ENCODE measurements around the gene AIF1. TPM values are rescaled to one million over a fixed set of nuclear protein-coding genes. Genes with fewer than 3 reads are reported as not detected.

The AIF1 gene
- total and polyA plus RNA-seq, 2 experiments from 2014 or later: 13.3 to 33.7 TPM

DNA sequence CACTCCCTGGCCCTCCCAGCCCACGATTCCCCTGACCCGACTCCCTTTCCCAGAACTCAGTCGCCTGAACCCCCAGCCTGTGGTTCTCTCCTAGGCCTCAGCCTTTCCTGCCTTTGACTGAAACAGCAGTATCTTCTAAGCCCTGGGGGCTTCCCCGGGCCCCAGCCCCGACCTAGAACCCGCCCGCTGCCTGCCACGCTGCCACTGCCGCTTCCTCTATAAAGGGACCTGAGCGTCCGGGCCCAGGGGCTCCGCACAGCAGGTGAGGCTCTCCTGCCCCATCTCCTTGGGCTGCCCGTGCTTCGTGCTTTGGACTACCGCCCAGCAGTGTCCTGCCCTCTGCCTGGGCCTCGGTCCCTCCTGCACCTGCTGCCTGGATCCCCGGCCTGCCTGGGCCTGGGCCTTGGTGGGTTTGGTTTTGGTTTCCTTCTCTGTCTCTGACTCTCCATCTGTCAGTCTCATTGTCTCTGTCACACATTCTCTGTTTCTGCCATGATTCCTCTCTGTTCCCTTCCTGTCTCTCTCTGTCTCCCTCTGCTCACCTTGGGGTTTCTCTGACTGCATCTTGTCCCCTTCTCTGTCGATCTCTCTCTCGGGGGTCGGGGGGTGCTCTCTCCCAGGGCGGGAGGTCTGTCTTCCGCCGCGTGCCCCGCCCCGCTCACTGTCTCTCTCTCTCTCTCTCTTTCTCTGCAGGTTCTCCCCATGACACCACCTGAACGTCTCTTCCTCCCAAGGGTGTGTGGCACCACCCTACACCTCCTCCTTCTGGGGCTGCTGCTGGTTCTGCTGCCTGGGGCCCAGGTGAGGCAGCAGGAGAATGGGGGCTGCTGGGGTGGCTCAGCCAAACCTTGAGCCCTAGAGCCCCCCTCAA lies 42.8 kb upstream of the AIF1 start, which contains the start of gene LTA:
TSS of gene LTA (plus strand) at position 249 of the 871 bp plus-strand sequence. CDS start at position 703, 454 bp downstream.
- no peaks in the 10 kb centered on the region for H3K9me2 ChIP-seq (ENCODE audit: insufficient read depth)
- DNase-seq (ENCODE audit: low spot score) (no peak), ATAC-seq (peak; percentile 14; the same call in 1 of the 3 replicates)
- no peaks in the 10 kb centered on the region for H4K20me1 ChIP-seq (replicated peaks; ENCODE audit: insufficient read depth)
- Mint-ChIP-seq H3K4me3 (no peak within 1 kb of the TSS; the same call in 2 of the 3 replicates), H3K27ac (no peak within 1 kb of the TSS), H3K4me1 (peaks cover 17% of the 10 kb centered on the region), H3K9me3 (no peaks in the 10 kb centered on the region; the same call in 2 of the 3 replicates), H3K36me3 (ENCODE audit: low read depth) (no peaks in the 10 kb centered on the region; the same call in 2 of the 3 replicates), H3K27me3 (ENCODE audit: insufficient read depth, low read depth, poor library complexity) (peaks cover 21% of the 10 kb centered on the region)
- no peak within 1 kb of the TSS for H3K4me2 ChIP-seq
- H3K36me3 ChIP-seq (ENCODE audit: insufficient read depth): no peaks in the 10 kb centered on the region
- peaks cover 5% of the 10 kb centered on the region; the same call in 1 of the 2 replicates for H3K4me1 ChIP-seq (ENCODE audit: insufficient read depth)
- TF ChIP-seq EZH2phosphoT487 (IDR thresholded peaks at IDR 0.05; ENCODE audit: unreplicated experiment): no peak
- no peak for TF ChIP-seq ZNF331 (CRISPR knock-in tag; IDR thresholded peaks at IDR 0.05; ENCODE audit: low read depth)
- no peak for TF ChIP-seq POLR2AphosphoS5 (IDR thresholded peaks at IDR 0.05; ENCODE audit: low read depth)
- TF ChIP-seq NANOG (IDR thresholded peaks at IDR 0.05; ENCODE audit: borderline replicate concordance): no peak
- TF ChIP-seq, protein P1, sequence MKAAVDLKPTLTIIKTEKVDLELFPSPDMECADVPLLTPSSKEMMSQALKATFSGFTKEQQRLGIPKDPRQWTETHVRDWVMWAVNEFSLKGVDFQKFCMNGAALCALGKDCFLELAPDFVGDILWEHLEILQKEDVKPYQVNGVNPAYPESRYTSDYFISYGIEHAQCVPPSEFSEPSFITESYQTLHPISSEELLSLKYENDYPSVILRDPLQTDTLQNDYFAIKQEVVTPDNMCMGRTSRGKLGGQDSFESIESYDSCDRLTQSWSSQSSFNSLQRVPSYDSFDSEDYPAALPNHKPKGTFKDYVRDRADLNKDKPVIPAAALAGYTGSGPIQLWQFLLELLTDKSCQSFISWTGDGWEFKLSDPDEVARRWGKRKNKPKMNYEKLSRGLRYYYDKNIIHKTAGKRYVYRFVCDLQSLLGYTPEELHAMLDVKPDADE (IDR thresholded peaks at IDR 0.05): no peak
- no peak for TF ChIP-seq JUNB (IDR thresholded peaks at IDR 0.05; ENCODE audit: unreplicated experiment)
- no peak for TF ChIP-seq ZNF114 (CRISPR knock-in tag; IDR thresholded peaks at IDR 0.05)
- TF ChIP-seq, protein P2, sequence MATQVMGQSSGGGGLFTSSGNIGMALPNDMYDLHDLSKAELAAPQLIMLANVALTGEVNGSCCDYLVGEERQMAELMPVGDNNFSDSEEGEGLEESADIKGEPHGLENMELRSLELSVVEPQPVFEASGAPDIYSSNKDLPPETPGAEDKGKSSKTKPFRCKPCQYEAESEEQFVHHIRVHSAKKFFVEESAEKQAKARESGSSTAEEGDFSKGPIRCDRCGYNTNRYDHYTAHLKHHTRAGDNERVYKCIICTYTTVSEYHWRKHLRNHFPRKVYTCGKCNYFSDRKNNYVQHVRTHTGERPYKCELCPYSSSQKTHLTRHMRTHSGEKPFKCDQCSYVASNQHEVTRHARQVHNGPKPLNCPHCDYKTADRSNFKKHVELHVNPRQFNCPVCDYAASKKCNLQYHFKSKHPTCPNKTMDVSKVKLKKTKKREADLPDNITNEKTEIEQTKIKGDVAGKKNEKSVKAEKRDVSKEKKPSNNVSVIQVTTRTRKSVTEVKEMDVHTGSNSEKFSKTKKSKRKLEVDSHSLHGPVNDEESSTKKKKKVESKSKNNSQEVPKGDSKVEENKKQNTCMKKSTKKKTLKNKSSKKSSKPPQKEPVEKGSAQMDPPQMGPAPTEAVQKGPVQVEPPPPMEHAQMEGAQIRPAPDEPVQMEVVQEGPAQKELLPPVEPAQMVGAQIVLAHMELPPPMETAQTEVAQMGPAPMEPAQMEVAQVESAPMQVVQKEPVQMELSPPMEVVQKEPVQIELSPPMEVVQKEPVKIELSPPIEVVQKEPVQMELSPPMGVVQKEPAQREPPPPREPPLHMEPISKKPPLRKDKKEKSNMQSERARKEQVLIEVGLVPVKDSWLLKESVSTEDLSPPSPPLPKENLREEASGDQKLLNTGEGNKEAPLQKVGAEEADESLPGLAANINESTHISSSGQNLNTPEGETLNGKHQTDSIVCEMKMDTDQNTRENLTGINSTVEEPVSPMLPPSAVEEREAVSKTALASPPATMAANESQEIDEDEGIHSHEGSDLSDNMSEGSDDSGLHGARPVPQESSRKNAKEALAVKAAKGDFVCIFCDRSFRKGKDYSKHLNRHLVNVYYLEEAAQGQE (IDR thresholded peaks at IDR 0.05; ENCODE audit: unreplicated experiment): no peak
- TF ChIP-seq, protein P3, sequence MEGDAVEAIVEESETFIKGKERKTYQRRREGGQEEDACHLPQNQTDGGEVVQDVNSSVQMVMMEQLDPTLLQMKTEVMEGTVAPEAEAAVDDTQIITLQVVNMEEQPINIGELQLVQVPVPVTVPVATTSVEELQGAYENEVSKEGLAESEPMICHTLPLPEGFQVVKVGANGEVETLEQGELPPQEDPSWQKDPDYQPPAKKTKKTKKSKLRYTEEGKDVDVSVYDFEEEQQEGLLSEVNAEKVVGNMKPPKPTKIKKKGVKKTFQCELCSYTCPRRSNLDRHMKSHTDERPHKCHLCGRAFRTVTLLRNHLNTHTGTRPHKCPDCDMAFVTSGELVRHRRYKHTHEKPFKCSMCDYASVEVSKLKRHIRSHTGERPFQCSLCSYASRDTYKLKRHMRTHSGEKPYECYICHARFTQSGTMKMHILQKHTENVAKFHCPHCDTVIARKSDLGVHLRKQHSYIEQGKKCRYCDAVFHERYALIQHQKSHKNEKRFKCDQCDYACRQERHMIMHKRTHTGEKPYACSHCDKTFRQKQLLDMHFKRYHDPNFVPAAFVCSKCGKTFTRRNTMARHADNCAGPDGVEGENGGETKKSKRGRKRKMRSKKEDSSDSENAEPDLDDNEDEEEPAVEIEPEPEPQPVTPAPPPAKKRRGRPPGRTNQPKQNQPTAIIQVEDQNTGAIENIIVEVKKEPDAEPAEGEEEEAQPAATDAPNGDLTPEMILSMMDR (conservative IDR thresholded peaks at IDR 0.05; ENCODE audit: low read depth in 2 of 2): no peak
- H2AFZ ChIP-seq: 0 out of 2 replicates have a peak within 1 kb of the TSS, but pooled peaks have one; percentile 7
- H3K79me2 ChIP-seq (replicated peaks; ENCODE audit: insufficient read depth): no peaks in the 10 kb centered on the region
- no peak within 1 kb of the TSS for H3K4me3 ChIP-seq
- no peaks in the 10 kb centered on the region for H3K27me3 ChIP-seq (ENCODE audit: insufficient read depth)
- H3K27ac ChIP-seq (ENCODE audit: low read depth): no peak within 1 kb of the TSS
- no peaks in the 10 kb centered on the region for H3F3A ChIP-seq (replicated peaks; ENCODE audit: low read depth)
